ENCODE data around the gene ZNF625.

DNA sequence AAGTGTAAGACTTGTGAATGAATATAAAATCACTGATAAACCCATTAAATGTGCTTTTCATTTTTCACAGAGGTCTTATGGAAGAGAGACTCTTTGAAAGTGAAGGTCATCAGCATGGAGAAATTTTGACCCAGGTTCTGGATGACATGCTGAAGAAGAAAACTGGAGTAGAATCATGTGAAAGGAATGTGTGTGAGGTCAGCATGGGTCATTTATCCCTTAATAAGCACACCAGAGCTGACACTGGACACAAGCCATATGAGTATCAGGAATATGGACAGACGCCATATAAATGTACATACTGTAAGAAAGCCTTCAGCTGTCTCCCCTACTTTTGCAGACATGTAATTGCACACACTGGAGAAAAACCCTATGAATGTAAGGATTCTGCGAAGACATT, 45.4 kb downstream of the ZNF625 start:
- TF ChIP-seq CTCF (IDR thresholded peaks at IDR 0.05; ENCODE audit: low read depth, low read length) (no peak), POLR2A (IDR thresholded peaks at IDR 0.05; ENCODE audit: extremely low read depth, insufficient read length) (no peak), MAX (IDR thresholded peaks at IDR 0.05; ENCODE audit: low read depth, low read length) (no peak)
